Upper lobe of left lung (tissue), 4 donors: Measurements from ENCODE around the gene EMC10.

Experiments used
- POLR2A ChIP-seq, 4 donors: fragments of 450-650 bp; IDR thresholded peaks; one replicate each; pipeline ENCODE4 v1.5.1; 2016 to 2017; ENCODE audit warnings: antibody characterized with exemption in 4 of 4, mild to moderate bottlenecking in 2 of 4
- TF ChIP-seq, protein P1 (sequence below), 6 experiments: fragments of 450-650 bp in 4 of 6; fragments of 200-600 bp in 2 of 6; sonication (generic) in 2 of 6; IDR thresholded peaks; one replicate each; pipeline ENCODE4 v1.5.1; 2016 to 2019; ENCODE audit warnings: antibody characterized with exemption in 6 of 6

- TF ChIP-seq, protein P1, sequence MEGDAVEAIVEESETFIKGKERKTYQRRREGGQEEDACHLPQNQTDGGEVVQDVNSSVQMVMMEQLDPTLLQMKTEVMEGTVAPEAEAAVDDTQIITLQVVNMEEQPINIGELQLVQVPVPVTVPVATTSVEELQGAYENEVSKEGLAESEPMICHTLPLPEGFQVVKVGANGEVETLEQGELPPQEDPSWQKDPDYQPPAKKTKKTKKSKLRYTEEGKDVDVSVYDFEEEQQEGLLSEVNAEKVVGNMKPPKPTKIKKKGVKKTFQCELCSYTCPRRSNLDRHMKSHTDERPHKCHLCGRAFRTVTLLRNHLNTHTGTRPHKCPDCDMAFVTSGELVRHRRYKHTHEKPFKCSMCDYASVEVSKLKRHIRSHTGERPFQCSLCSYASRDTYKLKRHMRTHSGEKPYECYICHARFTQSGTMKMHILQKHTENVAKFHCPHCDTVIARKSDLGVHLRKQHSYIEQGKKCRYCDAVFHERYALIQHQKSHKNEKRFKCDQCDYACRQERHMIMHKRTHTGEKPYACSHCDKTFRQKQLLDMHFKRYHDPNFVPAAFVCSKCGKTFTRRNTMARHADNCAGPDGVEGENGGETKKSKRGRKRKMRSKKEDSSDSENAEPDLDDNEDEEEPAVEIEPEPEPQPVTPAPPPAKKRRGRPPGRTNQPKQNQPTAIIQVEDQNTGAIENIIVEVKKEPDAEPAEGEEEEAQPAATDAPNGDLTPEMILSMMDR (IDR thresholded peaks at IDR 0.05) = no peak
- TF ChIP-seq POLR2A (IDR thresholded peaks at IDR 0.05) = no peak
Observed at GRCh38 chr19:50508843-50509190, 32.5 kb downstream of the EMC10 start.
